Pulmonary artery endothelial cell (primary cell): ENCODE measurements around the gene SPOCD1. TPM values are rescaled to one million over a fixed set of nuclear protein-coding genes. Genes with fewer than 3 reads are reported as not detected.

ENCODE experiments used
- DNase-seq: peaks from one replicate; pipeline ENCODE4 v3.0.0-alpha.2; 2011; ENCODE audit warnings: low read depth, low spot score
- total RNA-seq: library from RNA; depleted of rRNA; stranded (reverse); fragments of >200 nt; gene quantifications from 2 replicates; pipeline ENCODE4 v1.2.3, GENCODE V29; 2014

The SPOCD1 gene
- total RNA-seq, 1 donor from 2014 or later, result 74.8 TPM

- no peak for DNase-seq
Observed at GRCh38 chr1:31742462-31743212, 73.2 kb downstream of the SPOCD1 start.

Other genes starting within 250 kb of the SPOCD1 start
- gene TINAGL1, start 239.5 kb downstream of the SPOCD1 start, total RNA-seq, result 373 and 383 TPM in 2 replicates
- gene HCRTR1, start 198.3 kb downstream of the SPOCD1 start, total RNA-seq, result 0.53 and 0.92 TPM in 2 replicates
- 99.4 and 133 TPM in 2 replicates for gene PEF1, start 171.1 kb downstream of the SPOCD1 start, total RNA-seq
- 0.33 and 0.53 TPM in 2 replicates for gene COL16A1, start 112.0 kb downstream of the SPOCD1 start, total RNA-seq
- gene ADGRB2, start 51.7 kb downstream of the SPOCD1 start, total RNA-seq, result 0.85 and 0.92 TPM in 2 replicates
- 256 and 325 TPM in 2 replicates for gene PTP4A2, start 122.3 kb upstream of the SPOCD1 start, total RNA-seq
- 80.5 and 84.5 TPM in 2 replicates for gene KHDRBS1, start 197.8 kb upstream of the SPOCD1 start, total RNA-seq